ENCODE measurements around the gene CLNS1A. TPM values are rescaled to one million over a fixed set of nuclear protein-coding genes. Genes with fewer than 3 reads are reported as not detected.

Gene CLNS1A
- total and polyA plus RNA-seq, 2 donors (not counting 1 experiment from before 2014, with no cell fraction given) = 39.3 to 121 TPM

DNA sequence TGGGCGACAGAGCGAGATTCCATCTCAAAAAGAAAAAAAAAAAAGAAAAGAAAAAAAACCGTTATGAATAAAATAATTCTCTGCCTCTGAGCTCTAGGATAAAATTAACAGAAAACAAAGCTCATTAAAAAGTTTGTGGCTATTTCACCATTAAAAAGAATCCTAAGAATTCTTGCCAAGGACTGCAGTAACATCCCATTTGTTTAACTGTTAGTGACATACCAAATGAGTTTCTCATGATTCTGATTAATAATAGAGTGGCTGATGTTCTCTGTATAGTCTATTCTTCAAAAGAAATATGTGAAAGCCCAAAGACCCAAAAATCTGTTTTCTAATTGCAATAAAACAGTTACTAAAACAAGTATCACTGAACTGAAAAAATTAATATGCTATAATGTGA is 19.7 kb downstream of the CLNS1A start:
- no peaks in the 10 kb centered on the region for H3K79me2 ChIP-seq (ENCODE audit: control insufficient read depth, insufficient read depth, low read length)
- intact Hi-C loops (cut with micrococcal nuclease) = no loop called here
- H2AFZ ChIP-seq (ENCODE audit: insufficient read depth, low read depth, low read length, poor library complexity, severe bottlenecking) = no peak overlapping the region
- H3K27ac ChIP-seq (ENCODE audit: low read length in 2 of 2) = no peak overlapping the region
- no peak overlapping the region for H3K4me3 ChIP-seq (ENCODE audit: control extremely low read depth in 1 of 5, extremely low read depth in 1 of 5, insufficient read depth in 1 of 5, low read depth in 2 of 5, low read length in 4 of 5)
- H3K27ac Mint-ChIP-seq = no peak overlapping the region
- H3K36me3 ChIP-seq (replicated peaks in 1 of 2; ENCODE audit: control extremely low read depth in 1 of 2, control insufficient read depth in 1 of 2, extremely low read depth in 1 of 2, insufficient read depth in 2 of 2, low read length in 1 of 2) = peaks cover 5 to 60% of the 10 kb centered on the region in 2 experiments
- H3K4me1 ChIP-seq (ENCODE audit: control insufficient read depth in 2 of 2, insufficient read depth in 2 of 2, low read length in 2 of 2) = no peaks in the 10 kb centered on the region
- TF ChIP-seq CTCF (IDR thresholded peaks at IDR 0.05) (no peak), EZH2 (IDR thresholded peaks at IDR 0.05; ENCODE audit: borderline replicate concordance, insufficient read depth, low read depth, low read length, poor library complexity, severe bottlenecking) (no peak)
- no peaks in the 10 kb centered on the region for H3K27me3 Mint-ChIP-seq
- H3K9ac ChIP-seq (ENCODE audit: low read length) = no peak overlapping the region
- ATAC-seq (ENCODE audit: low read depth) (no peak), DNase-seq (no peak)
- no peaks in the 10 kb centered on the region for H4K20me1 ChIP-seq (ENCODE audit: control insufficient read depth, insufficient read depth, low read length, poor library complexity, severe bottlenecking)
- CTCF ChIA-PET = interaction anchor here (0.7 to 2.9 kb wide), 4 partner anchors 19 to 1002 kb away, joined by 3 to 18 read pairs (median 6); partner anchors contain the start of genes CLNS1A and MYO7A
- H3K4me3 Mint-ChIP-seq = no peak overlapping the region
- no CpG with 5 or more reads among the region's 3 CpGs for WGBS (ENCODE audit: insufficient coverage)
- no peaks in the 10 kb centered on the region for H3K9me3 ChIP-seq (ENCODE audit: control extremely low read depth in 1 of 3, control insufficient read depth in 2 of 3, insufficient read depth in 1 of 3, low read length in 2 of 3)
- H3K4me2 ChIP-seq (replicated peaks; ENCODE audit: low read depth, low read length, poor library complexity, severe bottlenecking) = no peak overlapping the region
- POLR2A ChIA-PET = no interaction called here
- H3K9me3 Mint-ChIP-seq (ENCODE audit: insufficient read depth) = no peaks in the 10 kb centered on the region
- H3K27me3 ChIP-seq (replicated peaks in 1 of 4; ENCODE audit: control extremely low read depth in 1 of 4, control insufficient read depth in 3 of 4, insufficient read depth in 4 of 4, low read length in 3 of 4) = no peaks in the 10 kb centered on the region
- no peaks in the 10 kb centered on the region for H3K4me1 Mint-ChIP-seq

DNA sequence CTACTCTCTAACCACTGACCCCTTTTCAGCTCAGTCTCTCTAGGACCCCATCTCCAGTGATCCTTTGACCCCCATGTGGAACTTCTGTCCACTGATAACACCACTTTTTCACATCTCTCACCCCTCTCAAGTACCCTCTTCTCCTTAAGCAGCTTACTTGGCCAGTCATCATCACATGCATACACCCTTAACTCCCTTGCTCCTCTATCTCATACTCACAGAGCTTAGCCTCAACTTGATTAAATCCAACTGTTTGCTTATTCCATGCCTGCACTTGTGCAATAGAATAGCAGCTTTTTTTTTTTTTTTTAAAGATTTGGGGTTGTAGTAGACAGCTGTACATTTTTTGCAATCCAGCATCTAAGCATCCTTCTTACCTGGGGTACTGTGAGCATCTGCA is 25.7 kb downstream of the CLNS1A start:
- H3K4me2 ChIP-seq (replicated peaks; ENCODE audit: low read depth, low read length, poor library complexity, severe bottlenecking) = no peak overlapping the region
- ATAC-seq (ENCODE audit: low read depth) (no peak), DNase-seq (no peak)
- no peaks in the 10 kb centered on the region for H3K4me1 ChIP-seq (ENCODE audit: control insufficient read depth in 2 of 2, insufficient read depth in 2 of 2, low read length in 2 of 2)
- no peak overlapping the region for H3K27ac Mint-ChIP-seq
- H3K27me3 ChIP-seq (replicated peaks in 1 of 4; ENCODE audit: control extremely low read depth in 1 of 4, control insufficient read depth in 3 of 4, insufficient read depth in 4 of 4, low read length in 3 of 4) = no peaks in the 10 kb centered on the region
- ChIA-PET POLR2A (no interaction called here), CTCF (interaction anchor here (0.5 kb wide), 1 partner anchor 92 kb away, joined by 3 read pairs; no protein-coding TSS in a partner anchor)
- no peak overlapping the region for H3K9ac ChIP-seq (ENCODE audit: low read length)
- H4K20me1 ChIP-seq (ENCODE audit: control insufficient read depth, insufficient read depth, low read length, poor library complexity, severe bottlenecking) = no peaks in the 10 kb centered on the region
- no peaks in the 10 kb centered on the region for H3K4me1 Mint-ChIP-seq
- no peak overlapping the region for H3K4me3 ChIP-seq (ENCODE audit: control extremely low read depth in 1 of 5, extremely low read depth in 1 of 5, insufficient read depth in 1 of 5, low read depth in 2 of 5, low read length in 4 of 5)
- no peak overlapping the region for H2AFZ ChIP-seq (ENCODE audit: insufficient read depth, low read depth, low read length, poor library complexity, severe bottlenecking)
- intact Hi-C loops (cut with micrococcal nuclease) = no loop called here
- peaks cover 0 to 37% of the 10 kb centered on the region in 2 experiments for H3K36me3 ChIP-seq (replicated peaks in 1 of 2; ENCODE audit: control extremely low read depth in 1 of 2, control insufficient read depth in 1 of 2, extremely low read depth in 1 of 2, insufficient read depth in 2 of 2, low read length in 1 of 2)
- no peaks in the 10 kb centered on the region for H3K79me2 ChIP-seq (ENCODE audit: control insufficient read depth, insufficient read depth, low read length)
- H3K27me3 Mint-ChIP-seq = no peaks in the 10 kb centered on the region
- no peak overlapping the region for H3K27ac ChIP-seq (ENCODE audit: low read length in 2 of 2)
- TF ChIP-seq EZH2 (IDR thresholded peaks at IDR 0.05; ENCODE audit: borderline replicate concordance, insufficient read depth, low read depth, low read length, poor library complexity, severe bottlenecking) (no peak), CTCF (IDR thresholded peaks at IDR 0.05) (no peak)
- no peak overlapping the region for H3K4me3 Mint-ChIP-seq
- no peaks in the 10 kb centered on the region for H3K9me3 ChIP-seq (ENCODE audit: control extremely low read depth in 1 of 3, control insufficient read depth in 2 of 3, insufficient read depth in 1 of 3, low read length in 2 of 3)
- no peaks in the 10 kb centered on the region for H3K9me3 Mint-ChIP-seq (ENCODE audit: insufficient read depth)

Data from B cell (primary cell).